GM20000 (cell line): ENCODE results near the gene HRH2.
"Not testable (repeated sequence)": the region's sequence is repeated elsewhere in the genome, so short reads cannot be mapped to it uniquely, and the experiment has no call there.

Experiments used
- DNase-seq: peaks from one replicate; pipeline ENCODE4 v3.0.0; 2012; ENCODE audit warnings: low spot score
- CTCF ChIP-seq: IDR thresholded peaks from 2 replicates; pipeline ENCODE4 v1.5.1; 2012; ENCODE audit warnings: mild to moderate bottlenecking, control low read depth; ENCODE audit errors: extremely low read depth, missing control alignments

The HRH2 gene

DNA sequence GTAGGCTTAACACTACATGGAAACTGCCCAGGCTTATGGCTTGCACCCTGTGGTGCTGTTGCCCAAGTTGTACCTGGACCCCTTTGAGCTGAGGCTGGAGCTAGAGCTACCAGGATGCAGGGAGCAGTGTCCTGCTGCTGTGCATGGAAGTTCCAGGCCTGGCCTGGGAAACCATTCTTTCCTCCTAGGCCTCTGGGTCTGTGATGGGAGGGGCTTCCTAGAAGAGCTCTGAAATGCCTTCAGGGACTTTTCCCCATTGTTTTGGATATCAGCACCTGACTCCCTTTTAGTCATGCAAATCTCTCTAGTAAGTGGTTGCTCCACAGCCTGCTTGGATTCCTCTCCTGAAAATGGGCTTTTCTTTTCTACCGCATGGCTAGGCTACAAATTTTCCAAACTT lies 7.9 kb upstream of the HRH2 start:
- TF ChIP-seq CTCF = no peak
- DNase-seq = no peak

- DNase-seq = not testable (repeated sequence)
Observed at GRCh38 chr5:175650430-175651205, 7.3 kb upstream of the HRH2 start.

- no peak for TF ChIP-seq CTCF
- DNase-seq = no peak
Observed at GRCh38 chr5:175652741-175653663, 4.9 kb upstream of the HRH2 start.

DNA sequence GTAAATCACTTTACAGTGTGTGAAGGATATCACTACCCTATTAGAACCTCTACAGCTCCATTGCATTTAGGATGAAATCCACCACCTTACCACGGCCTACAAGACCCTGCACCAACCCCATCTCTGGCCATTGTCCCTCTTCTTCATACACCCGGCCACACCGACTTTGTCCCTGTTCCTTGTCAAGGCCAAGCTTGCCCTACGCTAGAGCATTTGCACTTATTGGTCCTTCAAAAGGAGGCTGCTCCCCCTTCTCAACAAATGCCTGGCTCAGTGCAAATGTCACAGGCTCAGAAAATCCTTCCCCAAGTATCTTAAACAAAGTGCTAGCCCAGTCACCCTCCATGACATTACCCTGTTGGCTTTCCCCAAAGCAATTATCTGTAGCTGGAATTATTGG lies 4.1 kb upstream of the HRH2 start:
- no peak for DNase-seq
- TF ChIP-seq CTCF = no peak

GRCh38 chr5:175654339-175654738 lies 3.5 kb upstream of the HRH2 start:
- no peak for DNase-seq
- TF ChIP-seq CTCF = no peak

DNA sequence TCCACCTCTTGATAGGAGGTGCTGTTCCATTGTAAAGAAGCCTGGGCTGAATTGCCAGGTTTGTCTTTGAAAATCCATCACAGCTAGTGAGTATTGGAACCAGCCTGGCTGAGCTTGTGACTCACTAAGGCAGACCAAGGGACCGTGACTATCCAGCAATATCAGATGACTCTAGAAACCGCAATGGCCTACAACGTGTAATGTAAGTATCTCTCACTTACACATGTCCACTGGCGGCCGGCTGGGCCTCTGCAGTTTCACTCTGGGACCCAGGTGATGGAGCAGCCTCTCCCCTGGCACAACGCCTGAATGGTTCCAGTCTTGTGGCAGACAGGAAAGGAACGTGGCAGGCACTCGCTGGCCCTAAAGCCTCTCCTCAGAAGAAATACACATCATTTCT lies 3.1 kb upstream of the HRH2 start:
- DNase-seq = no peak
- no peak for TF ChIP-seq CTCF

DNA sequence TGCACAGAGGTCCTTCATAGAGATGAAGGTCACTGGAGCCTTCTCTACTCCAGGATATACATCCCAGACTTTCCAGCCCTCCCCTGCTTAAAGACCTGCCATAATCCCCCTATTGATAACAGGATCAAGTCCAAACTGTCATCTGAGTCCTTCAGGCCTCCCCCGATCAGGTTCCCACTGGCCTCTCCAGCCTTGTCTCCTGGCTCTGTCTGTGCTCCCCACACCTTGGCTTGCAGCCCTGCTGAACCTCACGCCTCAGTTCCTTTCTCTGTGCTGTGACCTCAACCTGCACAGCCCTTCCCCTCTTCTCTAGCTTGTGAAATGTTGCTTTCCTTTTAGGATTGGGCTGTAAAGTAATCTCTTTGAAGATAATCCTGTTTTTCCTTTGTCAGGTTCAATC lies 2.5 kb upstream of the HRH2 start:
- no peak for DNase-seq
- TF ChIP-seq CTCF = no peak
